KOPT-K1 (cell line): ENCODE measurements around the gene CNTN1.

ENCODE experiments used
- H3K27ac ChIP-seq: fragments of 200-600 bp; sonication (generic); 2 replicates; pipeline ENCODE4 v1.5.1; 2016; ENCODE audit warnings: antibody characterized with exemption, mild to moderate bottlenecking, low read depth, low read length; ENCODE audit not compliant: poor library complexity, severe bottlenecking
- H3K36me3 ChIP-seq: fragments of 200-600 bp; sonication (generic); 2 replicates; pipeline ENCODE4 v1.5.1; 2017; ENCODE audit warnings: antibody characterized with exemption, mild to moderate bottlenecking, low read length, moderate library complexity; ENCODE audit not compliant: insufficient read depth
- H3K9me3 ChIP-seq: fragments of 200-600 bp; sonication (generic); 2 replicates; pipeline ENCODE4 v1.5.1; 2017; ENCODE audit warnings: antibody characterized with exemption, low read length, mild to moderate bottlenecking; ENCODE audit not compliant: insufficient read depth, poor library complexity, severe bottlenecking

Gene CNTN1

GRCh38 chr12:40681148-40681547 is 11.1 kb upstream of the CNTN1 start:
- Histone ChIP-seq H3K27ac (no peak overlapping the region), H3K36me3 (no peaks in the 10 kb centered on the region), H3K9me3 (no peaks in the 10 kb centered on the region)

GRCh38 chr12:40684986-40685385 is 7.3 kb upstream of the CNTN1 start:
- H3K27ac ChIP-seq = no peak overlapping the region
- no peaks in the 10 kb centered on the region for H3K36me3 ChIP-seq
- H3K9me3 ChIP-seq = no peaks in the 10 kb centered on the region

GRCh38 chr12:40688085-40688725 is 4.0 kb upstream of the CNTN1 start:
- Histone ChIP-seq H3K9me3 (no peaks in the 10 kb centered on the region), H3K36me3 (no peaks in the 10 kb centered on the region), H3K27ac (no peak overlapping the region)

GRCh38 chr12:40689576-40689975 is 2.7 kb upstream of the CNTN1 start:
- no peaks in the 10 kb centered on the region for H3K9me3 ChIP-seq
- no peak overlapping the region for H3K27ac ChIP-seq
- no peaks in the 10 kb centered on the region for H3K36me3 ChIP-seq

- Histone ChIP-seq H3K36me3 (no peaks in the 10 kb centered on the region), H3K27ac (no peak overlapping the region), H3K9me3 (no peaks in the 10 kb centered on the region)
Measured at GRCh38 chr12:40692765-40693206, 547 bp downstream of the CNTN1 start.

GRCh38 chr12:40693207-40693821 is 1.1 kb downstream of the CNTN1 start:
- no peak overlapping the region for H3K27ac ChIP-seq
- no peaks in the 10 kb centered on the region for H3K36me3 ChIP-seq
- no peaks in the 10 kb centered on the region for H3K9me3 ChIP-seq

- Histone ChIP-seq H3K36me3 (no peaks in the 10 kb centered on the region), H3K9me3 (no peaks in the 10 kb centered on the region), H3K27ac (no peak overlapping the region)
Measured at GRCh38 chr12:40697566-40698259, 5.5 kb downstream of the CNTN1 start.

- Histone ChIP-seq H3K36me3 (no peaks in the 10 kb centered on the region), H3K9me3 (no peaks in the 10 kb centered on the region), H3K27ac (no peak overlapping the region)
Measured at GRCh38 chr12:40701756-40702155, 9.5 kb downstream of the CNTN1 start.

GRCh38 chr12:40711121-40711520 is 18.9 kb downstream of the CNTN1 start:
- Histone ChIP-seq H3K36me3 (no peaks in the 10 kb centered on the region), H3K9me3 (no peaks in the 10 kb centered on the region), H3K27ac (no peak overlapping the region)

- no peak overlapping the region for H3K27ac ChIP-seq
- no peaks in the 10 kb centered on the region for H3K36me3 ChIP-seq
- no peaks in the 10 kb centered on the region for H3K9me3 ChIP-seq
Measured at GRCh38 chr12:40714636-40715035, 22.4 kb downstream of the CNTN1 start.

GRCh38 chr12:40716037-40716436 is 23.8 kb downstream of the CNTN1 start:
- H3K9me3 ChIP-seq = no peaks in the 10 kb centered on the region
- H3K27ac ChIP-seq = no peak overlapping the region
- no peaks in the 10 kb centered on the region for H3K36me3 ChIP-seq

- Histone ChIP-seq H3K36me3 (no peaks in the 10 kb centered on the region), H3K27ac (no peak overlapping the region), H3K9me3 (no peaks in the 10 kb centered on the region)
Measured at GRCh38 chr12:40717576-40717975, 25.3 kb downstream of the CNTN1 start.

GRCh38 chr12:40718878-40719372 is 26.7 kb downstream of the CNTN1 start:
- Histone ChIP-seq H3K9me3 (no peaks in the 10 kb centered on the region), H3K27ac (no peak overlapping the region), H3K36me3 (no peaks in the 10 kb centered on the region)

GRCh38 chr12:40723001-40723400 is 30.8 kb downstream of the CNTN1 start:
- Histone ChIP-seq H3K27ac (no peak overlapping the region), H3K9me3 (no peaks in the 10 kb centered on the region)

GRCh38 chr12:40726366-40726765 is 34.1 kb downstream of the CNTN1 start:
- Histone ChIP-seq H3K36me3 (no peaks in the 10 kb centered on the region), H3K9me3 (no peaks in the 10 kb centered on the region), H3K27ac (no peak overlapping the region)

More at GRCh38 chr12:40723001-40723400, 30.8 kb downstream of the CNTN1 start:
- no peaks in the 10 kb centered on the region for H3K36me3 ChIP-seq
